Tibial nerve (tissue), 4 donors: ENCODE data around the gene R3HCC1L. TPM values are rescaled to one million over a fixed set of nuclear protein-coding genes. Genes with fewer than 3 reads are reported as not detected.

Source experiments
- DNase-seq, 2 donors: peaks; one replicate each; pipeline ENCODE4 v3.0.0-alpha.2; 2019; ENCODE audit warnings: low spot score in 2 of 2
- H3K27ac ChIP-seq, 4 donors: fragments of 200-600 bp; sonication (generic) in 3 of 4; one replicate each; pipeline ENCODE4 v1.5.1; 2017 to 2019; ENCODE audit warnings: mild to moderate bottlenecking in 1 of 4
- H3K27me3 ChIP-seq, 2 donors: fragments of 200-600 bp; sonication (generic) in 1 of 2; one replicate each; pipeline versions ENCODE4 v1.5.1 to v1.6.0; 2017 to 2019
- H3K36me3 ChIP-seq, 3 donors: fragments of 200-600 bp; sonication (generic); one replicate each; pipeline ENCODE4 v1.5.1; 2018 to 2019
- H3K4me1 ChIP-seq, 4 donors: fragments of 200-600 bp; sonication (generic) in 3 of 4; one replicate each; pipeline ENCODE4 v1.5.1; 2017 to 2019
- H3K4me3 ChIP-seq, 4 donors: fragments of 200-600 bp; sonication (generic) in 3 of 4; one replicate each; pipeline ENCODE4 v1.5.1; 2017 to 2019; ENCODE audit warnings: mild to moderate bottlenecking in 1 of 4, moderate library complexity in 1 of 4
- H3K9me3 ChIP-seq, 4 donors: fragments of 200-600 bp; sonication (generic) in 3 of 4; one replicate each; pipeline ENCODE4 v1.5.1; 2017 to 2019
- CTCF ChIP-seq, 5 experiments: fragments of 200-600 bp in 3 of 5; fragments of 450-650 bp in 2 of 5; sonication (generic) in 3 of 5; IDR thresholded peaks; one replicate each; pipeline ENCODE4 v1.5.1; 2016 to 2019; ENCODE audit warnings: antibody characterized with exemption in 5 of 5, mild to moderate bottlenecking in 3 of 5, moderate library complexity in 2 of 5
- EP300 ChIP-seq, 2 donors: sonication (generic); formaldehyde crosslinking; IDR thresholded peaks; one replicate each; pipeline ENCODE4 v1.6.1; 2017; ENCODE audit warnings: antibody characterized with exemption in 2 of 2, mild to moderate bottlenecking in 1 of 2
- POLR2A ChIP-seq, 2 donors: fragments of 450-650 bp; IDR thresholded peaks; one replicate each; pipeline ENCODE4 v1.6.1; 2017; ENCODE audit warnings: antibody characterized with exemption in 2 of 2, mild to moderate bottlenecking in 2 of 2, moderate library complexity in 2 of 2
- whole genome bisulfite sequencing, 2 donors: methylation state at CpG; one replicate each; pipeline ENCODE4 v1.1.5; 2018; 5-methylcytosine and 5-hydroxymethylcytosine counted together
- total RNA-seq, 4 donors: library from RNA; depleted of rRNA; stranded (reverse); fragments of >200 nt; gene quantifications; one replicate each; pipeline ENCODE4 v1.1.0, GENCODE V29; 2016

R3HCC1L gene
- total RNA-seq, 4 donors from 2014 or later = 10.8 to 15.1 (median 13.5) TPM

- peaks cover 0 to 30% (median 5%) of the 10 kb centered on the region in 4 donors for H3K4me1 ChIP-seq
Measured at GRCh38 chr10:98292971-98293370, 158.5 kb downstream of the R3HCC1L start.

DNA sequence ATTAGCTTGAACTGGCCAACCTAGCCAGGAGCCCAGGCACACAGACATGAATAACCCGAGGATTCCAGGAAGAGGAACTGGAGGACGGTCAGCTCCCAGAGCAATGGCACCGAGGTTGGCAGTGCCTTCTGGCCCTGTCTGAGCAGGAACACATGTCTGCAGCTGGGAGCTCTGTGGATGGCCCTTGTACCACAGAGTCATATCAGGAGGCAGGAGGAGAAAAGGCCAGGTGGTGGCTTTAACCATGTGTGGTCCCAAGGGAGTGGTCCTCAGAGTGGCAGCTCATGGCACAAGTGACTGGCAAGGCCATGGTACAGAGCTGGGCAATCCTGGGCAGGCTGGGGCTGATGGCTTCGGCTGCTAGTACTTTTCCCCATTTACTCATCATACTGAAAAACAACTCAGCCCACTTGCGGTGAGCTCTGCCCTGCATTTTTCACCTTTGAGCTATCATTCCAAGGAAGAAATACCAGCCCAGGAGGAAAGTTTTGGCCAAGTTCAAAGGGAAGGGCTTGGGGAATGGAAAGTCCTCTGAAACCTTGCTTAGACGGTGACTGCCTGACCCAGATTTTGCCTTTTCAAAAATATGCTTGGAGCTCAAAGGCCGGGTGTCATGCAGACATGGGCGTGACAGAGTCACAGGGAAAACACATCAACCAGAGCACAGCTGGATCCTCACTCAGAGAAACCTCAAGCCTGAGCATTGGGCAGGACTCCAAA lies 159.3 kb downstream of the R3HCC1L start:
- DNase-seq = peak; percentile 35 to 50
- Histone ChIP-seq H3K36me3 (no peaks in the 10 kb centered on the region), H3K27ac (peak overlapping the region in 2 of 4 donors; percentile 51 to 55), H3K27me3 (no peaks in the 10 kb centered on the region), H3K4me1 (peaks cover 0 to 30% (median 5%) of the 10 kb centered on the region in 4 donors), H3K9me3 (no peaks in the 10 kb centered on the region), H3K4me3 (no peak overlapping the region)
- TF ChIP-seq POLR2A (IDR thresholded peaks at IDR 0.05) (no peak), CTCF (IDR thresholded peaks at IDR 0.05) (no peak), EP300 (IDR thresholded peaks at IDR 0.05) (peak in 1 of 2 donors; percentile 31)
- 61 to 62% methylated on average over 8 of the region's 8 CpGs for WGBS, 2 donors

More at GRCh38 chr10:98292971-98293370, 158.5 kb downstream of the R3HCC1L start:
- H3K9me3 ChIP-seq = no peaks in the 10 kb centered on the region
- WGBS, 2 donors = 68% methylated on average over 4 of the region's 4 CpGs
- TF ChIP-seq EP300 (IDR thresholded peaks at IDR 0.05) (no peak), CTCF (IDR thresholded peaks at IDR 0.05) (no peak)
- no peak overlapping the region for H3K4me3 ChIP-seq
- H3K27me3 ChIP-seq = no peaks in the 10 kb centered on the region
- DNase-seq = no peak
- H3K36me3 ChIP-seq = no peaks in the 10 kb centered on the region
- H3K27ac ChIP-seq = peak overlapping the region in 2 of 4 donors; percentile 51 to 55

GRCh38 chr10:98294270-98294627 lies 159.8 kb downstream of the R3HCC1L start:
- no peak overlapping the region for H3K4me3 ChIP-seq
- H3K4me1 ChIP-seq = peaks cover 0 to 30% (median 5%) of the 10 kb centered on the region in 4 donors
- DNase-seq = no peak
- H3K9me3 ChIP-seq = no peaks in the 10 kb centered on the region
- TF ChIP-seq CTCF (IDR thresholded peaks at IDR 0.05) = no peak
- TF ChIP-seq EP300 (IDR thresholded peaks at IDR 0.05) = no peak
- TF ChIP-seq POLR2A (IDR thresholded peaks at IDR 0.05) = no peak
- WGBS, 2 donors = 78 to 81% methylated on average over 3 of the region's 3 CpGs
- no peaks in the 10 kb centered on the region for H3K27me3 ChIP-seq
- H3K36me3 ChIP-seq = no peaks in the 10 kb centered on the region
- H3K27ac ChIP-seq = peak overlapping the region in 1 of 4 donors; percentile 10

Other genes with a start within 250 kb of the R3HCC1L start
- gene CRTAC1, start 104.0 kb upstream of the R3HCC1L start, total RNA-seq = 10 to 100 TPM; 17.5 to 35.1 (median 22.9) TPM
- gene LOXL4, start 133.5 kb downstream of the R3HCC1L start, total RNA-seq = 10 to 100 TPM in 2 of 4 donors, 1 to 10 TPM in 2; 4.1 to 14.9 (median 10.1) TPM